ENCODE data around the gene STK16. TPM values are rescaled to one million over a fixed set of nuclear protein-coding genes. Genes with fewer than 3 reads are reported as not detected.

The STK16 gene
- total RNA-seq, 1 donor from 2014 or later: 19.1 TPM

- no peaks in the 10 kb centered on the region for H3K9me3 ChIP-seq (ENCODE audit: insufficient read depth, low read depth, low read length)
- H3K79me2 ChIP-seq (ENCODE audit: insufficient read depth, low read length): peaks cover 6% of the 10 kb centered on the region
- no peak overlapping the region for H3K4me2 ChIP-seq (ENCODE audit: low read length)
- H3K36me3 ChIP-seq (ENCODE audit: insufficient read depth, low read length): peaks cover 7% of the 10 kb centered on the region
- Mint-ChIP-seq H3K4me1 (ENCODE audit: low read depth, unreplicated experiment) (peaks cover 11% of the 10 kb centered on the region), H3K27me3 (ENCODE audit: low read depth, unreplicated experiment) (no peaks in the 10 kb centered on the region), H3K27ac (ENCODE audit: unreplicated experiment) (no peak overlapping the region), H3K4me3 (ENCODE audit: unreplicated experiment) (no peak overlapping the region), H3K9me3 (ENCODE audit: unreplicated experiment) (no peaks in the 10 kb centered on the region), H3K36me3 (ENCODE audit: low read depth, unreplicated experiment) (peaks cover 24% of the 10 kb centered on the region)
- H4K20me1 ChIP-seq (ENCODE audit: insufficient read depth, low read length): peaks cover 15% of the 10 kb centered on the region
- H3K27ac ChIP-seq (ENCODE audit: low read depth, low read length): no peak overlapping the region
- H3K9ac ChIP-seq (ENCODE audit: low read length): no peak overlapping the region
- H3K4me1 ChIP-seq (ENCODE audit: insufficient read depth, low read length): peaks cover 16% of the 10 kb centered on the region
- H2AFZ ChIP-seq (ENCODE audit: low read depth, low read length): no peak overlapping the region
- TF ChIP-seq EZH2 (IDR thresholded peaks at IDR 0.05; ENCODE audit: insufficient read depth, low read length): no peak
- TF ChIP-seq CTCF (IDR thresholded peaks at IDR 0.05; ENCODE audit: insufficient read depth, low read depth, low read length): no peak
- DNase-seq (ENCODE audit: low read depth): no peak
- no peaks in the 10 kb centered on the region for H3K27me3 ChIP-seq (ENCODE audit: insufficient read depth, low read length)
- H3K4me3 ChIP-seq (ENCODE audit: insufficient read depth, low read depth, low read length): no peak overlapping the region
- no peak for FAIRE-seq
These were observed 34.9 kb upstream of the STK16 start for GRCh38 chr2:219210196-219210885.

DNA sequence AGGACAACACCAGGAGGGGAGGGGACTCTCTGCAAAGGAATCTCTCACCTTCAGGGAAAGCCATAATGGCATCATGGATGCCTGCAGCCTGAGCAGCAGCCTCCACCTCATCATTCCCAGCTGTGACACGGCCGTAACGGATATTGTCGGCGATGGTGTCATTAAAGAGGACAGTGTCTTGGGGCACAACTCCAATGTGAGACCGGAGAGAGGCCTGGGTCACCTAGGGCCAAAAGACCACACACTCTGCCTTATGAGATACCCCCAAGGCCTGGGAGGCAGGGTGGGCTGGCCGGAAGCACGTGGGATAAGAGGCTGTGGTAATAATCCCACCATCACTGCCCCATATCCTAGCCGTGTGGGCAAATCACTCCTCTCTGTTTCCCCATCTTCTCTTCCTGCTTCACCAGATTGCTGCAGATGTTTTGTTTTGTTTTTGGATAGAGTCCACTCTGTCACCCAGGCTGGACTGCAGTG lies 34.4 kb upstream of the STK16 start:
- Histone ChIP-seq H3K4me2 (ENCODE audit: low read length) (no peak overlapping the region), H3K27ac (ENCODE audit: low read depth, low read length) (no peak overlapping the region), H4K20me1 (ENCODE audit: insufficient read depth, low read length) (peaks cover 15% of the 10 kb centered on the region), H3K9ac (ENCODE audit: low read length) (no peak overlapping the region), H3K36me3 (ENCODE audit: insufficient read depth, low read length) (peaks cover 7% of the 10 kb centered on the region), H3K4me3 (ENCODE audit: insufficient read depth, low read depth, low read length) (no peak overlapping the region), H2AFZ (ENCODE audit: low read depth, low read length) (no peak overlapping the region), H3K27me3 (ENCODE audit: insufficient read depth, low read length) (no peaks in the 10 kb centered on the region), H3K9me3 (ENCODE audit: insufficient read depth, low read depth, low read length) (no peaks in the 10 kb centered on the region), H3K79me2 (ENCODE audit: insufficient read depth, low read length) (peaks cover 6% of the 10 kb centered on the region), H3K4me1 (ENCODE audit: insufficient read depth, low read length) (peaks cover 16% of the 10 kb centered on the region)
- TF ChIP-seq CTCF (IDR thresholded peaks at IDR 0.05; ENCODE audit: insufficient read depth, low read depth, low read length): no peak
- no peak for TF ChIP-seq EZH2 (IDR thresholded peaks at IDR 0.05; ENCODE audit: insufficient read depth, low read length)
- Mint-ChIP-seq H3K27me3 (ENCODE audit: low read depth, unreplicated experiment) (no peaks in the 10 kb centered on the region), H3K4me3 (ENCODE audit: unreplicated experiment) (no peak overlapping the region), H3K4me1 (ENCODE audit: low read depth, unreplicated experiment) (peaks cover 11% of the 10 kb centered on the region), H3K36me3 (ENCODE audit: low read depth, unreplicated experiment) (peaks cover 25% of the 10 kb centered on the region), H3K27ac (ENCODE audit: unreplicated experiment) (no peak overlapping the region), H3K9me3 (ENCODE audit: unreplicated experiment) (no peaks in the 10 kb centered on the region)
- DNase-seq (ENCODE audit: low read depth) (no peak), FAIRE-seq (no peak)

GRCh38 chr2:219213026-219213415 lies 32.3 kb upstream of the STK16 start:
- H3K36me3 Mint-ChIP-seq (ENCODE audit: low read depth, unreplicated experiment): peaks cover 25% of the 10 kb centered on the region

More at GRCh38 chr2:219213026-219213415, 32.3 kb upstream of the STK16 start:
- no peaks in the 10 kb centered on the region for H3K27me3 ChIP-seq (ENCODE audit: insufficient read depth, low read length)
- Mint-ChIP-seq H3K27me3 (ENCODE audit: low read depth, unreplicated experiment) (no peaks in the 10 kb centered on the region), H3K4me3 (ENCODE audit: unreplicated experiment) (no peak overlapping the region), H3K27ac (ENCODE audit: unreplicated experiment) (no peak overlapping the region), H3K9me3 (ENCODE audit: unreplicated experiment) (no peaks in the 10 kb centered on the region), H3K4me1 (ENCODE audit: low read depth, unreplicated experiment) (peaks cover 9% of the 10 kb centered on the region)
- FAIRE-seq (no peak), DNase-seq (ENCODE audit: low read depth) (no peak)
- H3K4me2 ChIP-seq (ENCODE audit: low read length): no peak overlapping the region
- H3K79me2 ChIP-seq (ENCODE audit: insufficient read depth, low read length): peaks cover 8% of the 10 kb centered on the region
- peaks cover 7% of the 10 kb centered on the region for H4K20me1 ChIP-seq (ENCODE audit: insufficient read depth, low read length)
- TF ChIP-seq CTCF (IDR thresholded peaks at IDR 0.05; ENCODE audit: insufficient read depth, low read depth, low read length) (no peak), EZH2 (IDR thresholded peaks at IDR 0.05; ENCODE audit: insufficient read depth, low read length) (no peak)
- H3K27ac ChIP-seq (ENCODE audit: low read depth, low read length): no peak overlapping the region
- H3K4me3 ChIP-seq (ENCODE audit: insufficient read depth, low read depth, low read length): no peak overlapping the region
- no peak overlapping the region for H2AFZ ChIP-seq (ENCODE audit: low read depth, low read length)
- H3K9ac ChIP-seq (ENCODE audit: low read length): no peak overlapping the region
- peaks cover 9% of the 10 kb centered on the region for H3K4me1 ChIP-seq (ENCODE audit: insufficient read depth, low read length)
- no peaks in the 10 kb centered on the region for H3K9me3 ChIP-seq (ENCODE audit: insufficient read depth, low read depth, low read length)
- H3K36me3 ChIP-seq (ENCODE audit: insufficient read depth, low read length): peaks cover 7% of the 10 kb centered on the region

Measured in astrocyte (in vitro differentiated cells and primary cell).